ENCODE measurements around the gene CXCR1. TPM values are rescaled to one million over a fixed set of nuclear protein-coding genes. Genes with fewer than 3 reads are reported as not detected.

CXCR1 gene
- total RNA-seq, 1 experiment from 2014 or later: not detected

DNA sequence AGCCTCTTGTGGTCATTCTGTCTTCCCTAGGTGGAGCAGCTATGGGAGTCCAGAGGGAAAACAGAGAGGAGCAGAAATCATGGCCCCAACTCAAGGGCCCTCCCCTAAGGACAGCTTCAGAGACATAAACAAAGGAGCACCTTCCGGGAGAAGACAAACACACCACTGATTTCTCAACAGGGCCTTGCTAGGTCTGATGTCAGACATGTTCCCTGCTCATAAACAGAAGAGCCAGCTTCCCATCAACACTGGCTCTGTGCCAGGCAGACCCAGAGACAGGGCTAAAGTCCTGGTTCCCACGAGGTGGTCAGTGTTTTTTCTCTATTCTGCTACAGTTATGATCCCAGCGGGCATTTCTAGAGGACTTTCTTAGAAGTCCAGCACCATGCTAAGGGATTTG is 21.6 kb downstream of the CXCR1 start:
- Histone ChIP-seq H3K27ac (ENCODE audit: insufficient read length, low read depth, low read length) (no peak overlapping the region), H2BK120ac (ENCODE audit: low read depth, low read length, poor library complexity, severe bottlenecking) (no peak overlapping the region), H2BK20ac (ENCODE audit: low read depth, low read length, poor library complexity, severe bottlenecking) (no peak overlapping the region), H3K18ac (ENCODE audit: insufficient read length, low read depth, low read length) (no peak overlapping the region), H3T11ph (ENCODE audit: low read length) (no peak overlapping the region), H3K4me2 (ENCODE audit: insufficient read depth, insufficient read length, low read length) (no peak overlapping the region), H2BK12ac (ENCODE audit: insufficient read length, low read depth, low read length) (no peak overlapping the region), H3K79me1 (ENCODE audit: insufficient read depth, low read depth, low read length, poor library complexity, severe bottlenecking) (no peaks in the 10 kb centered on the region), H3K9ac (ENCODE audit: extremely low read depth, insufficient read length, low read length) (no peak overlapping the region), H3K56ac (ENCODE audit: insufficient read length, low read depth, low read length) (no peak overlapping the region), H3K23me2 (ENCODE audit: insufficient read length, low read depth, low read length, poor library complexity, severe bottlenecking) (no peaks in the 10 kb centered on the region), H4K91ac (ENCODE audit: insufficient read length, low read depth, low read length) (no peak overlapping the region), H4K20me1 (ENCODE audit: control insufficient read depth, insufficient read depth, insufficient read length) (no peaks in the 10 kb centered on the region), H3K9me3 (ENCODE audit: control insufficient read depth, low read depth, low read length) (peaks cover 5% of the 10 kb centered on the region), H4K5ac (ENCODE audit: insufficient read length, low read depth, low read length) (no peak overlapping the region), H3K23ac (ENCODE audit: insufficient read length, low read depth, low read length) (no peak overlapping the region), H3K79me2 (ENCODE audit: insufficient read depth, low read length) (no peaks in the 10 kb centered on the region), H2AK5ac (ENCODE audit: insufficient read length, low read length) (no peak overlapping the region), H3K27me3 (ENCODE audit: insufficient read depth, low read length) (no peaks in the 10 kb centered on the region; the same call in 1 of the 2 replicates), H3K4ac (ENCODE audit: low read depth, low read length) (no peak overlapping the region), H3K14ac (ENCODE audit: insufficient read depth, low read length) (no peak overlapping the region), H2BK5ac (ENCODE audit: insufficient read length, low read length) (no peak overlapping the region), H3K4me1 (ENCODE audit: insufficient read depth, low read length) (no peaks in the 10 kb centered on the region), H2BK15ac (ENCODE audit: low read depth, low read length) (no peak overlapping the region), H4K8ac (replicated peaks; ENCODE audit: insufficient read length, low read depth, low read length) (no peak overlapping the region), H2AFZ (ENCODE audit: low read length) (no peak overlapping the region)
- no peak overlapping the region for H3K27ac Mint-ChIP-seq
- H3K9me3 Mint-ChIP-seq: peaks cover 15 to 18% of the 10 kb centered on the region in 2 experiments
- WGBS (ENCODE audit: extremely low coverage, insufficient read length, low lambda C conversion rate): no CpG with 5 or more reads among the region's 3 CpGs
- H3K36me3 Mint-ChIP-seq (ENCODE audit: insufficient read depth in 1 of 3, low read depth in 3 of 3): peaks cover 2 to 6% (median 4%) of the 10 kb centered on the region in 3 experiments; a peak in 4 of 7 replicates
- peaks cover 14% of the 10 kb centered on the region for H3K27me3 Mint-ChIP-seq (ENCODE audit: low read depth)
- no peak overlapping the region for H3K4me3 Mint-ChIP-seq
- DNase-seq: no peak
- H3K4me1 Mint-ChIP-seq: no peaks in the 10 kb centered on the region
- TF ChIP-seq, protein P1, sequence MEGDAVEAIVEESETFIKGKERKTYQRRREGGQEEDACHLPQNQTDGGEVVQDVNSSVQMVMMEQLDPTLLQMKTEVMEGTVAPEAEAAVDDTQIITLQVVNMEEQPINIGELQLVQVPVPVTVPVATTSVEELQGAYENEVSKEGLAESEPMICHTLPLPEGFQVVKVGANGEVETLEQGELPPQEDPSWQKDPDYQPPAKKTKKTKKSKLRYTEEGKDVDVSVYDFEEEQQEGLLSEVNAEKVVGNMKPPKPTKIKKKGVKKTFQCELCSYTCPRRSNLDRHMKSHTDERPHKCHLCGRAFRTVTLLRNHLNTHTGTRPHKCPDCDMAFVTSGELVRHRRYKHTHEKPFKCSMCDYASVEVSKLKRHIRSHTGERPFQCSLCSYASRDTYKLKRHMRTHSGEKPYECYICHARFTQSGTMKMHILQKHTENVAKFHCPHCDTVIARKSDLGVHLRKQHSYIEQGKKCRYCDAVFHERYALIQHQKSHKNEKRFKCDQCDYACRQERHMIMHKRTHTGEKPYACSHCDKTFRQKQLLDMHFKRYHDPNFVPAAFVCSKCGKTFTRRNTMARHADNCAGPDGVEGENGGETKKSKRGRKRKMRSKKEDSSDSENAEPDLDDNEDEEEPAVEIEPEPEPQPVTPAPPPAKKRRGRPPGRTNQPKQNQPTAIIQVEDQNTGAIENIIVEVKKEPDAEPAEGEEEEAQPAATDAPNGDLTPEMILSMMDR (conservative IDR thresholded peaks at IDR 0.05): no peak

Measured in H9 (cell line).